ENCODE measurements around the gene RFLNA.

- TF ChIP-seq CTCF (conservative IDR thresholded peaks at IDR 0.05; ENCODE audit: low read depth in 2 of 2) (no peak), POLR2AphosphoS5 (IDR thresholded peaks at IDR 0.05; ENCODE audit: low read depth) (no peak), REST (IDR thresholded peaks at IDR 0.05; ENCODE audit: unreplicated experiment) (no peak), CREB1 (CRISPR knock-in tag; IDR thresholded peaks at IDR 0.05; ENCODE audit: low read depth) (no peak), EZH2phosphoT487 (IDR thresholded peaks at IDR 0.05; ENCODE audit: unreplicated experiment) (no peak), ZNF462 (CRISPR knock-in tag; IDR thresholded peaks at IDR 0.05) (no peak), EZH2 (IDR thresholded peaks at IDR 0.05; ENCODE audit: low read depth, unreplicated experiment) (no peak)
These were observed 12.6 kb upstream of the RFLNA start for GRCh38 chr12:124282287-124282686.

Measured in GM23338 (cell line).